Ecto neural progenitor cell (in vitro differentiated cells): ENCODE data around the gene GNAL.
"Not testable (repeated sequence)": the region's sequence is repeated elsewhere in the genome, so short reads cannot be mapped to it uniquely, and the experiment has no call there.

Experiments
- DNase-seq: peaks from one replicate; pipeline ENCODE4 v3.0.0-alpha.2; 2018; ENCODE audit warnings: low spot score

Gene GNAL

GRCh38 chr18:11874676-11875075, 185.6 kb downstream of the GNAL start:
- DNase-seq = no peak

GRCh38 chr18:11877497-11878135, 188.6 kb downstream of the GNAL start:
- no peak for DNase-seq

GRCh38 chr18:11880586-11881304, 191.7 kb downstream of the GNAL start:
- no peak for DNase-seq

GRCh38 chr18:11882636-11883035, 193.6 kb downstream of the GNAL start:
- DNase-seq = no peak

GRCh38 chr18:11883153-11883552, 194.1 kb downstream of the GNAL start:
- no peak for DNase-seq

GRCh38 chr18:11884396-11885030, 195.4 kb downstream of the GNAL start:
- no peak for DNase-seq

GRCh38 chr18:11885278-11885947, 196.3 kb downstream of the GNAL start:
- no peak for DNase-seq

- no peak for DNase-seq
These were observed 197.6 kb downstream of the GNAL start for GRCh38 chr18:11886577-11887110.

GRCh38 chr18:11887328-11888128, 198.5 kb downstream of the GNAL start:
- no peak for DNase-seq

- DNase-seq = no peak
These were observed 199.7 kb downstream of the GNAL start for GRCh38 chr18:11888726-11889125.

GRCh38 chr18:11889284-11889683, 200.2 kb downstream of the GNAL start:
- no peak for DNase-seq

GRCh38 chr18:11891737-11892136, 202.7 kb downstream of the GNAL start:
- DNase-seq = no peak

GRCh38 chr18:11892438-11892837, 203.4 kb downstream of the GNAL start:
- not testable (repeated sequence) for DNase-seq

GRCh38 chr18:11897781-11898180, 208.7 kb downstream of the GNAL start:
- DNase-seq = no peak

GRCh38 chr18:11899063-11899462, 210.0 kb downstream of the GNAL start:
- no peak for DNase-seq

GRCh38 chr18:11901826-11902438, 212.9 kb downstream of the GNAL start:
- DNase-seq = no peak

GRCh38 chr18:11902522-11903292, 213.6 kb downstream of the GNAL start:
- DNase-seq = no peak

GRCh38 chr18:11905613-11906012, 216.5 kb downstream of the GNAL start:
- no peak for DNase-seq

- no peak for DNase-seq
These were observed 217.1 kb downstream of the GNAL start for GRCh38 chr18:11906176-11906575.
